Head of caudate nucleus (tissue), 42 donors: ENCODE data around the gene GAMT.

Source experiments
- DNase-seq, 42 donors: peaks; one replicate each; pipeline versions ENCODE4 v3.0.0 to v3.0.0-alpha.2; 2020 to 2021; ENCODE audit warnings: mixed read lengths in 7 of 42
- intact Hi-C: fragments of 100-400 bp; cut with DNase I; formaldehyde crosslinking; loops from one replicate; pipeline ENCODE4 v1.15.0; 2022

The GAMT gene

GRCh38 chr19:1408300-1409203 is 7.2 kb upstream of the GAMT start:
- intact Hi-C loops: loop anchor here (5.0 kb wide), 1 partner anchor 34 kb away; no protein-coding TSS in a partner anchor
- DNase-seq: peak in 4 of 42 donors; percentile 37 to 61 (median 54)

- intact Hi-C loops: loop anchor here (5.0 kb wide), 1 partner anchor 35 kb away; no protein-coding TSS in a partner anchor
- peak in 1 of 42 donors; percentile 23 for DNase-seq
Observed at GRCh38 chr19:1407528-1408299, 6.4 kb upstream of the GAMT start, which contains the start of gene DAZAP1. Gene DAZAP1, plus strand, starts transcription at chr19:1407586. Its CDS starts 188 bp downstream, at chr19:1407774.

- DNase-seq: peak; percentile 94 to 100 (median 99)
- intact Hi-C loops: loop anchor here (5.0 kb wide), 1 partner anchor 35 kb away; no protein-coding TSS in a partner anchor
Observed at GRCh38 chr19:1406774-1407527, 5.6 kb upstream of the GAMT start.

GRCh38 chr19:1402411-1403070 is 1.2 kb upstream of the GAMT start:
- intact Hi-C loops: no loop called here
- no peak for DNase-seq

GRCh38 chr19:1401889-1402217 is 511 bp upstream of the GAMT start:
- DNase-seq: no peak
- intact Hi-C loops: no loop called here

- intact Hi-C loops: no loop called here
- DNase-seq: peak in 9 of 42 donors; percentile 39 to 69 (median 49)
Observed at GRCh38 chr19:1400281-1401137, 833 bp downstream of the GAMT start.

- intact Hi-C loops: no loop called here
- no peak for DNase-seq
Observed at GRCh38 chr19:1399745-1400144, 1.6 kb downstream of the GAMT start.

- DNase-seq: peak in 22 of 42 donors; percentile 40 to 85 (median 67)
- intact Hi-C loops: no loop called here
Observed at GRCh38 chr19:1399079-1399478, 2.3 kb downstream of the GAMT start.

GRCh38 chr19:1397838-1398237 is 3.5 kb downstream of the GAMT start:
- intact Hi-C loops: no loop called here
- DNase-seq: no peak

- DNase-seq: no peak
- intact Hi-C loops: no loop called here
Observed at GRCh38 chr19:1396768-1397679, 4.3 kb downstream of the GAMT start.

- intact Hi-C loops: no loop called here
- DNase-seq: no peak
Observed at GRCh38 chr19:1396019-1396767, 5.1 kb downstream of the GAMT start.

- peak in 2 of 42 donors; percentile 27 to 72 for DNase-seq
Observed at GRCh38 chr19:1395194-1396018, 5.9 kb downstream of the GAMT start.

GRCh38 chr19:1394252-1395193 is 6.8 kb downstream of the GAMT start:
- intact Hi-C loops: no loop called here
- DNase-seq: peak in 19 of 42 donors; percentile 34 to 74 (median 62)

More at GRCh38 chr19:1395194-1396018, 5.9 kb downstream of the GAMT start:
- intact Hi-C loops: no loop called here

GRCh38 chr19:1393841-1394240 is 7.5 kb downstream of the GAMT start:
- DNase-seq: no peak
- intact Hi-C loops: no loop called here
